ENCODE measurements around the gene CACNA2D4.
"Not testable (repeated sequence)": the region's sequence is repeated elsewhere in the genome, so short reads cannot be mapped to it uniquely, and the experiment has no call there.

Gene CACNA2D4, protein sequence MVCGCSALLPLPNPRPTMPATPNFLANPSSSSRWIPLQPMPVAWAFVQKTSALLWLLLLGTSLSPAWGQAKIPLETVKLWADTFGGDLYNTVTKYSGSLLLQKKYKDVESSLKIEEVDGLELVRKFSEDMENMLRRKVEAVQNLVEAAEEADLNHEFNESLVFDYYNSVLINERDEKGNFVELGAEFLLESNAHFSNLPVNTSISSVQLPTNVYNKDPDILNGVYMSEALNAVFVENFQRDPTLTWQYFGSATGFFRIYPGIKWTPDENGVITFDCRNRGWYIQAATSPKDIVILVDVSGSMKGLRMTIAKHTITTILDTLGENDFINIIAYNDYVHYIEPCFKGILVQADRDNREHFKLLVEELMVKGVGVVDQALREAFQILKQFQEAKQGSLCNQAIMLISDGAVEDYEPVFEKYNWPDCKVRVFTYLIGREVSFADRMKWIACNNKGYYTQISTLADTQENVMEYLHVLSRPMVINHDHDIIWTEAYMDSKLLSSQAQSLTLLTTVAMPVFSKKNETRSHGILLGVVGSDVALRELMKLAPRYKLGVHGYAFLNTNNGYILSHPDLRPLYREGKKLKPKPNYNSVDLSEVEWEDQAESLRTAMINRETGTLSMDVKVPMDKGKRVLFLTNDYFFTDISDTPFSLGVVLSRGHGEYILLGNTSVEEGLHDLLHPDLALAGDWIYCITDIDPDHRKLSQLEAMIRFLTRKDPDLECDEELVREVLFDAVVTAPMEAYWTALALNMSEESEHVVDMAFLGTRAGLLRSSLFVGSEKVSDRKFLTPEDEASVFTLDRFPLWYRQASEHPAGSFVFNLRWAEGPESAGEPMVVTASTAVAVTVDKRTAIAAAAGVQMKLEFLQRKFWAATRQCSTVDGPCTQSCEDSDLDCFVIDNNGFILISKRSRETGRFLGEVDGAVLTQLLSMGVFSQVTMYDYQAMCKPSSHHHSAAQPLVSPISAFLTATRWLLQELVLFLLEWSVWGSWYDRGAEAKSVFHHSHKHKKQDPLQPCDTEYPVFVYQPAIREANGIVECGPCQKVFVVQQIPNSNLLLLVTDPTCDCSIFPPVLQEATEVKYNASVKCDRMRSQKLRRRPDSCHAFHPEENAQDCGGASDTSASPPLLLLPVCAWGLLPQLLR

DNA sequence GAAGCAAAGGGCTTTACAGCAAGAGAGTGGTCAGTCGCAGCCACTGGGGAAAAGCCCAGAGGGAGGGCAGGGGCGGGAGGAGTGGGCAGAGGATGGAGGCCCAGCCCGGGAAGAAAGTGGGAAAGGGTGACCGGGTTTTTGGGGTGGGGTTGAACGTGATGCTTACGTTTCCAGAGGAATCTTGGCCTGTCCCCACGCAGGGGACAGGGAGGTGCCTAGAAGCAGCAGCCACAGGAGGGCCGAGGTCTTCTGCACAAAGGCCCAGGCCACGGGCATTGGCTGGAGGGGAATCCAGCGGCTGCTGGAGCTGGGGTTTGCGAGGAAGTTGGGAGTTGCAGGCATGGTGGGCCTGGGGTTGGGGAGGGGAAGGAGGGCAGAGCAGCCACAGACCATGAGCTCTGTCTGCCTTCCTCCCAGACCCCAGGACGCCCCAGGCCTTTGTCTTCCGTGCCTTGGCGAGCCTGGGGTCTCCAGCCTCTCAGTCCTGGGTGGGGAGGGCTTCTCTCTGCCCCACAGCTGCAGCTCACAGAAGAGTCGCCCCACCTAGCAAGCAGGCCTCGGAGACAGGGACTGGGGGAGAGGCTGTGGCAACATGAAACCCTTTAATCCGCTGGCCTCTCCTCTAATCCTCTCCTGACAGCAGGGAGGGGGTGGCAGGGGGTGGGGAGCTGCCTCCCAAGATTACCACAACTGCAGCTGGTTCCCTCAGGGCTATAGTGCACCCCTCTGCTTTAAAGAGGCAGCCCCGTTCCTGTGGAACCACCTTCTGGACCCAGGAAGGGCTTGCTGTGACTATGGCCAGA, at the start of gene CACNA2D4:
Gene CACNA2D4, minus strand, starts transcription at position 572 of the 803 bp plus-strand sequence. Its CDS starts 179 bp downstream, at position 393.
- DNase-seq (ENCODE audit: low read depth, low spot score), result no peak

DNA sequence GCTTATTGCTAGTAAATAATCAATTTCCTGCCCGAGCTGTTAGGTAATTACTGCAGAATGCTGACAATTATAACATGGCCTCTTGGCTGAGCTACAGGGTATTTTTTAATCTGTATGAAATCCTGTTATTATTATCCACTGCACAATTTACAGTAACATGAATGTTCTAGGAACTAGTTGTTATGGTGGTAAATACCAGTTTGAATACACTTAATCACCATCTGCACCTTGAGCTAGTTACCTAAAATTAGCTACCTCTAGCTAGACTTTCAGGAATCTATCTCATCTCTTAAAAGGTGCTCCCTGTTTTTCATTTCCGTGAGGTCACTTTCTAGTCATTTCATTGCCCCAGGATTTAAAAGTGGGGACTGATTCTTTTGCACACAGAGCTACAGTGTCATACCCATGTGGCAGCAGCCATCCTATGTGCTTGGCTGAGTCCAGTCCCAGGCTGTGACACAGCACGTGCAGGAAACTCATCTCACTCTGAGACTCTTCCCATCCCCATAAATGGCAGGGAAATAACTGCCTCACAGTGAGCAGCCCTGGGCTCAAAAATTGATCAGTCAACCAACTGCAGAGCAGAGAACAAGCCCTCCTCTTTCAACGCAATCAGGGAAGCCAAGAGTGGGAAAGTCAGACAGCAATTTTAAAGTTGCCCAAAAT, 48.2 kb upstream of the CACNA2D4 start:
- no peak for DNase-seq (ENCODE audit: low read depth, low spot score)

DNA sequence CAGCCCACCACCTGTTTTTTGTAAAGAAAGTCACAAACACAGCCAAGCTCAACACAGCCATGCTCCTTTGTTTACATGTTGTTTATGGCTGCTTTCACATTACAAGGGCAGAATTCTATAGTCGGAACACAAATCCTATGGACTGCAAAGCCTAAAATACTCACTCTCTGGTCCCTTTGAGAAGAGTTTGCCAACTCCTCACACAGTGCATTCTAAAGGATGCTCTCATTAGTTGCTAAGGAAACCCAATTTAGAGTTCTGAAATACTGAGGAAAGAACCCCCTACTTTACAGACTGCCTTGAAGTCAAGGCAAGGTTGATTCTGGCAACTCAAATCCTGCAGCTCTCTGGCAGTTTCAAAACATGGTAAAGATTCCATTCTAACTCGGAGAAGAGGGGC, 47.5 kb upstream of the CACNA2D4 start:
- no peak for DNase-seq (ENCODE audit: low read depth, low spot score)

DNA sequence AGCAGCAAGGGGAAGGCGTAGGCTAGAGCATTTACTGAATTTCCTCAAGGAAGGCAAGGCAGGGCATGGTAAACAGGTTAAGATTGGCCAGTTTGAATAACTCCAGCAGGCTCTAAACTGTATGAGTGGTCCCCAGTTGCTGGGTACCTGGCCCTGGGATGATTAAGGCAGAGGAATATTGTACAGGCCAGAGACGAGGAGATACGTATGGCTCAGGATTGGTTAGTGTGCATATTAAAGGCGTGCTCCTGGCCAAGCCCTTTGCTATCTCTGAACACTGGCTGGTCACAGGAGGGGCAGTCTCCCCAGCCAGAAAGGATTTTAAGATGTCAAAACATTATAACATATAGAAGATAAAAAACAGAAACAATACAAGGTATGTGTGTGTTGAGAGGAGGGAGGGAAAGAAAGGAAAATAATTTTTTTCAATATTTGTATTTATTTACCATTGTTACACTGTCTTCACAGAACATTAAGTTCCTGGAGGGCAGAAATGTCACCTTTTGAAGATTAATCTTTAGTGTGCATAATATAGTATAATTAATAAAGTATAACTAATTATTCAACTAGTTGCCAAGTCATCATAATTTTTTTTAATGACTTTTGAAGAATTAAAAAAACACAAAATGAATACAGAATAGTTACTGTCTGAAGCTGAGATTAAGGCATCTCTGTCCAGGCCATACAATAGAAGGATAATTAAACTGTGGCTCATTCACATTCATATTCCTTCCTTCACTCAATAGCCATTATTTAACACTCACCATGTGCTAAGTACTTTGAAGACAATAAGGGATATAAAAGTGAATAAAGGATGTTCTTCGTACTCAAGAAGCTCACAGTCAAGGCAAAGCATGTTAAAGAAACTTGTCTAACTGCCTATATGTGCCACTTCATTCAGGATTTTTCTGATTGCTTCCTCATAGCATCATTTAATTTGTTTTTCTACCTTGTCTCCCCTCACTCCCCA, 43.9 kb upstream of the CACNA2D4 start:
- DNase-seq (ENCODE audit: low read depth, low spot score), result no peak

DNA sequence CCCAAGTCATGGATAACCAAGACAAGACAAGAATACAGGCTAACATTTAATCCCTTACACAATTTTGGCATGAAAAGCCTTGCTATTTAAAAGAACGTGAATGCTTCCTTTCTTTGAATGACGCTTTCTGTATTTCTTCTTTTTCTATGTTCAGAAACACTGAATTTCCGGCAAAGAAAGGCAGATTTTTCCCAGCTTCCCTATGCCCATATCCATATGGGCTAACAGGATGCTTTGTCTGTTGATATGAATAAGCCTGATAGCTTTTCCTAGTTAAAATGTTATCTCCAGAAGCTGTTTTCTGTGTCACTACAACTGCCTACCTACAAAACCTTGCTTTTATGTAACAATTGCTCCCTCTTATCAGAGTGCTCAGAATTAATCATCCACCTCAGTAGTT, 38.3 kb upstream of the CACNA2D4 start:
- no peak for DNase-seq (ENCODE audit: low read depth, low spot score)

DNA sequence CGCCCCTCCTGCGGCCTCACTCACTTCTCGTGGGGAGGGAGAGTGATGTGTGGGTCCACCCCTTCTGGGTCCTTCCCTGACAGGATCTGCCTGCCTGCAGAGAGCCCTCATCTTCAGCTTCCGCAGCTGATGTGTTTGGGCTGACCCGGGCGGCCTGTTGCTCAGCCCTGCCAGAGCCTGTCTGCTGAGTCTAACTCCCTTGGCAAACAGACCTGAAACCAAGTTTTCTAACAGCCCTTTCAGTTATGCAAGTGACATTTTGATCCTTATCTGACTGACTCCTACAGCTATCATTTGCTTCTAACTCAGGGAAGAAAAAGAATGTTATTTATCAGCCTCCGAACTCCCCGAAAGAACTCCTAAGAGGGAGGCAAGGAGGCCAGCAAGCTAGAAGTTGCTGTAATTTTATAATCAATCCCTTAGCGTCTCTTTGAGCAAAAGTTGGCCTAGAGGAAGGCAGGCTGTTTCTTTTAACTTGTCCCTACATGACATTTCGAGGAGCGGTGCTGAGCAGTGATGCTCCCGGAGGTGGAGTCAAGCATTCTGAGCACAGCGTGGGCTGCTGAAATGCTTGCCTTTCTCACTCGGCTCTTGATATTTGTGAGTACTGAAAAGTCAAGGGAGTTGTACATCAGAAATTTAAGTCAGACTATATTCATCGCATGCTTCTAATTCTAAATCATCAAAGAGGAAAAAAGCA, 31.5 kb upstream of the CACNA2D4 start:
- no peak for DNase-seq (ENCODE audit: low read depth, low spot score)

DNA sequence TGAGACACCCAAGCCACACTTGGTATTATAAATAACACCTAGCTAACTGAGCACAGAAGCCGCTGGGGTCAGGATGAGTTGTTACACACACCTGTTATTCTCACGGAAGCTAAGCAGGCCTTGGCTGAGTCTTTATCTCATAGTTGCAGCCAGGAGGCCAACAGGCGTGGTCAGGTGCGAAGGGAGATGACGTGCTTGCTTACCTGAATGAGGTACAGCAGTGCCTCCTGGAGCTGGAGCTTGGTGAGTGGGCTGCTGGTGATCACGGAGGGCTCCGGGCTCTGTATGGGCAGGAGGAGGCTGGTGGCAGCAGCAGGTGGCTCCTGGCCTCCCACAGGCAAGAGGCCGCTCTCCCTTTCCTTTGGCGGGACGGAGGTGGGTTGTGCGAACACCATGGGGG, 30.4 kb upstream of the CACNA2D4 start:
- no peak for DNase-seq (ENCODE audit: low read depth, low spot score)

DNA sequence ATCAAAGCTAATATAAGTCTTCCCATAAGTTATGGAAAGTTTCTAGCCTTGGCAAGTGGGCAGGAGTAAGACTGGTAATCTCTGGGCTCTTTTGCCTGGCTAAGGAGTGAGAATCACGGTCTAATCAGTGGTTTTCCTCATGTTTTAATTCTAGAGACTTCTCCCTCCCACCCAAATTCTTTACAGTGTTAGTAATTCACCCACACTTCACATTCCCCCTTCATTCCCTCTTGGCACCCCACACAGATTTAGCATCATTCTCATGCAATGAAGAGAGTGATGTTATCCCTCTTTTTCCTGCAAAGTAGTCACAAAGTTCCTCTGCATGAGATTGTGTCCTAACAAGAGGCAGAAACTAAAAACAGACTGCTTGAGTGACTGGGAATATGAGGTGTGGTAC, 28.6 kb upstream of the CACNA2D4 start:
- DNase-seq (ENCODE audit: low read depth, low spot score), result peak; percentile 84

DNA sequence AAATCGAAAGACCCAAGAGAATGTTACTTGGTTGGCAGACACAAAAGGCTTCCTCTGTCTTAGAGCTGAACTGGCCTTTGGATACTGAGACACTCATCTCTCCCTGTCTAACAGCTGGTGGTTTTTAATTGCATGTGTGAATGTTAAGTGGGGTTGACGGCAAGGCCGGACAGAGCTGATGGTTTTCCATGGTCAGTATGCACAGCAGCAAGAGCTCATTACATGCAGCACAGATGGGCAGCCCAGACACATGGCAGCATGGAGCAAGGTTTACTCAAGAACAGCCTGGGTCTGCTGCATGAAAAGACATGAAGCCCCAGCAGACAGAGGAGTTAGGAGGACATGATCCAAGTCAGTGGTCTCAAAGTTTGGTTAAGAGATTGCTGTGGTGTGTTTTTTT, 27.8 kb upstream of the CACNA2D4 start:
- DNase-seq (ENCODE audit: low read depth, low spot score), result no peak

DNA sequence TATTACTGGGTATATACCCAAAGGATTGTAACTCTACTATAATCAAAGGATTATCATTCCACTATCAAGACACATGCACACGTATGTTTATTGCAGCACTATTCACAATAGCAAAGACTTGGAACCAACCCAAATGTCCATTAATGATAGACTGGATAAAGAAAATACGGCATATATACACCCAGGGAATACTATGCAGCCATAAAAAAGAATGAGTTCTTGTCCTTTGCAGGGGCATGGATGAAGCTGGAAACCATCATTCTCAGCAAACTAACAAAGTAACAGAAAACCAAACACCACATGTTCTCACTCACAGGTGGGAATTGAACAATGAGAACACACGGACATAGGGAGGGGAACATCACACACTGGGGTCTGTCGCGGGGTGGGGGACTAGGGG, 27.1 kb upstream of the CACNA2D4 start:
- not testable (repeated sequence) for DNase-seq (ENCODE audit: low read depth, low spot score)

DNA sequence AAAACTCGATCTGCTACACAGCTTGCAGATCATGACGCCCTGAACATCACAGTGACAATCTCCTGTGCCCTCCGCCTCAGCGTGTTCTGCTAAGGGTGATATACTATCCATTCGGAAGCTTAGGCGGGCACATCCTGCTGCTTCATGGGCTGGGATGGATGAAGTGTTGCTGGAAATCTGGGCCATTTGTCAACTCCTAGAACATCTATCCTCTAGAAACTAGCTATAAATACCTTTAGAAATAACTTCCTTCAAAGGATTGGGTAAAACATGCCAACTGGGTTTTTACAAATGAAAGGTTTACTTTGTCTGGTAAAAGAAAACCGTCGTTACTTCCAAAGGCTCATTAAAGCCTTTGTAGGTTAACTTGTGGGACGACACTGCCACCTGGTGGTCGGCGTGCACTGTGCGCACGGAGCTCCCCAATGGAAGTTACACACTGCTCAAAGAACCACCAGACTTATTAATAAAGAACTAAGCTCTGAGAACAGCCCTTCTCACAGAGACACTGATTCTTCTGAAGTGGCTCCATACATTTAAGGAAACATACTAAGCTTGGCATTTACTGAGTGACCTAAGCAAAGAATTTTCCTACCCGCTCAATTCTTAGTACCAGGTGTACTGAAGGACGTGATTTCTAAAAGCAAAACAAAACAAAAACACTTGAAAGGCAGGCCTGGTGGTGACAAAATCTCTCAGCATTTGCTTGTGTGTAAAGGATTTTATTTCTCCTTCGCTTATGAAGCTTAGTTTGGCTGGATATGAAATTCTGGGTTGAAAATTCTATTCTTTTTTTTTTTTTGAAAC, 21.6 kb upstream of the CACNA2D4 start:
- DNase-seq (ENCODE audit: low read depth, low spot score), result peak; percentile 92

DNA sequence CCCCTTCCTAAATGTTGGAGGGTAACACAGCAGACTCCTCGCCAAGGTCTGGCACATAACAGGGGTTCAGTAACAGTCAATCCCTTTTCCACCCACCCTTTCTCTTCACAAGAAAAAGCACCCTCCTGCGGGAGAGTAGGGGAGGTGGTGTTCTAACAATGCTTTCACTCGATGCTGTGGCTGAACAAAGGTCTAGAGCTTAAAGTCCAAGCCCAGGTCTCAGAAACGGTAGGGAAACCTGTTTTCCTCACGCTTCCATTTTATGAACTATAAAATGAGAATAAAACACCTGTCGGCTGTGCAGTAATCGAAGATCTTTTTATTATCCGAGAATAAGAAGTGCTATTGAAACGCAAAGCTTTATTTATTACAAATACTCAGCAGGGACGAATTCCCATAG, 20.9 kb upstream of the CACNA2D4 start:
- no peak for DNase-seq (ENCODE audit: low read depth, low spot score)

DNA sequence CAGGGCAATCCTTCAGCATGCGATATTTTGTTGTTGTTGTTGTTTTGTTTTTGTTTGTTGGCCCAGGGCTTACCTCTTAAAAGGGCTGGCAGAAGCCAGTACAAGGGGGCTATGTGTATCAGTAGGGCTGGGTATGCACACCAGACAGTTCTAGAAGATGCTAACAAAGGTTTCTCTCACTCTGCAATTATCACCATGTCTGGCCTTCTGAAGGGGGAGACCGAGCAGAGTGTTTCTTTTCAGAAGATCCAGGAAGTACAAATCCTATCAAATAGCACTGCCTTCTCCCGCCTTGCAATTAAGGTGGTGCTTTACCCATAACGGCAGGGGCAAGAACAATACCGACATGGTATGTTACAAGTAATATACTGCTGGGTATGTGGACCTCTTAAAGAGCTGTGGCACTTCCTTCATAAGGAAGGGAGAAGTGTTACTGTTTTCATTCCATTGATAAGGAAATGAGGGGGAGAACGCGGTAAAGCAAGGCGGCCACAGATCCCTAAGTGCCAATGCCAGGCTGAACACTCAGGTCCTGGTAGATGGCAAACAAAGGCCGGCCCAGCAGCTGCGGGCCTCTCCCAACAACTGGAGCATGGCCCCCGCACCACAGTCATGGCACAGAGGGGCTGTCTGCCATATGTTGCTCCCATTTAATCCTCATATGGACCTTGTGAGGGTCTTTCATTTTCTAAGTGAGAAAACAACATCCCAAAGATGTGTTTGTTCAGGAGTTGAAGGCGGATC, 19.2 kb upstream of the CACNA2D4 start:
- no peak for DNase-seq (ENCODE audit: low read depth, low spot score)

DNA sequence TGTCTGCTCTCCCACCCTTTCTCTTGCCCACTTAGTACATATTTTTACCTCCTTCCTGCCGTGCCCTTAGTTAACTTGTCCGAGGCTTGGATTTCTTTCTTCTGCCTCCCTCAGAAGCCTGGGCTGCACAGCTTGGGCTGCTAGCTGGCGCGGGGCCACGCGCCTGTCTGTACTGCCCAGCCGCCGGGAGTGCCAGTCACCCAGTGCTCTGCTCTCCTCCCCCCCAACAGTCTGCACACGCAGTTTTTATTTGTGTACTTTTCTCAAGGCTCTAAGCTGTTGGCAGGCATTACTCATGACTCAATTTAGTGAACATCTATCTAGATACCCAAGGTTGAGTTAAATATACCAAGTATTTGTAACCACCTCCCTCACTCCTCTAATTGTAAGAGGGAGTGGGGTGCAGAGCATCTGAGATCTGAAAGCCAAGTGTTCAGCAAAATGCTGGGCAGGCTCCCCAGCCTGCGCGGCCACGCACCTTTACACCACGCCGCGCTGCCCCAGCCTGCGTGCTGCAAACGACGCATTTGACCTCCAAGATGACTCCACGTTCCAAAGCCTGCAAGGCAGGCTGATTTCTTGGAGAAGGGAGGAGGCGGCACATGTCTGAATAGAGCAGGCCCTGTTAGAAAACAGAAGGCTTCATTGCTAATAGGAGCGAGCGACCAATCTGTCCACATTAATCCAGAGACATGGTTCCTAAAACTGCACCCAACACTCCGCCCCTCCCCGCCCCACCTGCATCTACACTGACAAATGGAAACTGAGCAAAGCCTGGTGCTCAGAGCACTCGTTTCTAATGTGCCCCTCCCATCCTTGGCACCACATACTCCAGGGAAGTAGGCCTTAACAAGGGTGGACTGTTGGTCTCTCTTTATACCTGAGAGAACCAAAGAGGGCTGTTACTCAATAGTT, 18.2 kb upstream of the CACNA2D4 start:
- peak; percentile 96 for DNase-seq (ENCODE audit: low read depth, low spot score)

DNA sequence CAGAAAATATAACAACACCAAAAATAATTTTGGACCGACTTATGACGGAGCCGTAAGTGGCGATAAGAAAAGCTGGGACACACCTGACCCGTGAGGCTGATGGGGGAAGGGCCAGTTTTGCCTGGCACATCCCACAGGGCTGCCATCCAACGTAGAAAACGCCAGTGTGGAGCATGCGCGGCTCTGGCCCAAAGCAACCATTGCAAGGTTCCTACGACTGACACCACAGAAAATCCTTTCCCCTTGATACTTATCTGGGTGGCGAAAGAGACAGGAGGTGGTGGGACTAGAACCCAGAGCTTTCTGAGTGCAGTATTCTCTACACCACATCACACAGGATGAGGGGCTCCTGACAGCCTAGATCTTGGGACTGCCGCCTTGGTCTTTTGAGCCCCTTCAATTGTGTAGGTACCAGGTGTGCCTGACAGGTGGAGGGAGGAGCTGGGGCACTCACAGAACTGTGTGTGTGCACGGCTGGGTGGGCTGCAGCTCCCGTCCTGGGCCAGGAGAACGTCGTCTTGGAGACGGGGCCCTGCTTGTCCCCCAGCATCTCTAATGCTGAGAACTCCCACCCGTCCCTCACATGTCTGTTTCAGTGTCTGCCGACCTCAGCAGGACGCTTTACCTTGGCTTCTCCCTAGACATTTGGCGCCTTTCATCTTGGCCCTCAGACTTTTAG, 17.4 kb upstream of the CACNA2D4 start:
- no peak for DNase-seq (ENCODE audit: low read depth, low spot score)

DNA sequence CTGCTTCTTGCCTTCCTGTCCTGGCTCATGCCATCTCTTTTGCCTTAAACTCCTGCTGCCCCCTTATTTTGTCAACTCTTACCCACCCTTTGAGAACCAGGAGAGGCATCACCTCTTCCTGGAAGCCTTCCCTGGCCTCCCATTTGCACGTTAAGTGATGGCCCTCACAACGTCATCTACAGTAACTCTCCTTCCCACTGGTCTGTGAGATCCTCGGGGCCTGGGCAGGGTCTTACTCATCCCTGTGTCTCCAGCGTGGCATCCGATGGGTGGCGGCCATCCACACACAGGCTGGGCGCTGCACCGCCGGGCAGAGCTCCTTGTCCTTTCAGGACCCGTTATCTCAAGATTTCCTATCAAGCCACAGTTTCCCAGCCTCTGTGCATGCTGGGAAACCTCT, 16.8 kb upstream of the CACNA2D4 start:
- no peak for DNase-seq (ENCODE audit: low read depth, low spot score)

Data from astrocyte of the hippocampus (primary cell).